ENCODE measurements around the gene SNRPA.

GRCh38 chr19:40709817-40710216, 41.2 kb upstream of the SNRPA start:
- TF ChIP-seq CTCF (IDR thresholded peaks at IDR 0.05; ENCODE audit: low read depth, low read length) (no peak), POLR2A (IDR thresholded peaks at IDR 0.05; ENCODE audit: extremely low read depth, insufficient read length) (no peak)

Data from NB4 (cell line).